H9 (cell line): ENCODE results near the gene DHX36. TPM values are rescaled to one million over a fixed set of nuclear protein-coding genes. Genes with fewer than 3 reads are reported as not detected.

Experiments
- DNase-seq: peaks from one replicate; pipeline ENCODE4 v3.0.0-alpha.2; 2017
- H2AFZ ChIP-seq: one replicate; pipeline ENCODE4 v1.6.1; 2013; ENCODE audit warnings: mild to moderate bottlenecking, low read length, control low read depth, moderate library complexity
- H2AK5ac ChIP-seq: 2 replicates; pipeline ENCODE4 v1.6.1; 2013; ENCODE audit warnings: low read length, control low read depth, mixed read lengths; ENCODE audit not compliant: insufficient read length
- H2BK120ac ChIP-seq: one replicate; pipeline ENCODE4 v1.6.1; 2013; ENCODE audit warnings: low read depth, mild to moderate bottlenecking, low read length, control low read depth, inconsistent platforms; ENCODE audit not compliant: poor library complexity, severe bottlenecking
- H2BK12ac ChIP-seq: 2 replicates; pipeline ENCODE4 v1.6.1; 2013; ENCODE audit warnings: low read length, control low read depth, mixed read lengths, low read depth; ENCODE audit not compliant: insufficient read length
- H2BK15ac ChIP-seq: 2 replicates; pipeline ENCODE4 v1.6.1; 2013; ENCODE audit warnings: low read depth, low read length, control low read depth
- H2BK20ac ChIP-seq: one replicate; pipeline ENCODE4 v1.6.1; 2013; ENCODE audit warnings: low read depth, mild to moderate bottlenecking, low read length, control low read depth, inconsistent platforms; ENCODE audit not compliant: poor library complexity, severe bottlenecking
- H2BK5ac ChIP-seq: 2 replicates; pipeline ENCODE4 v1.6.1; 2013; ENCODE audit warnings: low read length, control low read depth, mixed read lengths; ENCODE audit not compliant: insufficient read length
- H3K14ac ChIP-seq: 2 replicates; pipeline ENCODE4 v1.6.1; 2013; ENCODE audit warnings: low read length, control low read depth; ENCODE audit not compliant: insufficient read depth
- H3K18ac ChIP-seq: 2 replicates; pipeline ENCODE4 v1.6.1; 2013; ENCODE audit warnings: low read depth, mild to moderate bottlenecking, mixed read lengths, low read length, control low read depth; ENCODE audit not compliant: insufficient read length
- H3K23ac ChIP-seq: 2 replicates; pipeline ENCODE4 v1.6.1; 2013; ENCODE audit warnings: low read length, control low read depth, mixed read lengths, low read depth; ENCODE audit not compliant: insufficient read length
- H3K23me2 ChIP-seq: 2 replicates; pipeline ENCODE4 v1.6.1; 2013; ENCODE audit warnings: low read depth, mild to moderate bottlenecking, mixed read lengths, low read length, control low read depth; ENCODE audit not compliant: insufficient read length, poor library complexity, severe bottlenecking
- H3K27ac ChIP-seq: 2 replicates; pipeline ENCODE4 v1.5.1; 2013; ENCODE audit warnings: low read length, control low read depth, mixed read lengths, low read depth; ENCODE audit not compliant: insufficient read length
- H3K27me3 ChIP-seq: 2 replicates; pipeline ENCODE4 v1.6.1; 2013; ENCODE audit warnings: low read length, control low read depth, inconsistent platforms; ENCODE audit not compliant: insufficient read depth
- H3K4ac ChIP-seq: 2 replicates; pipeline ENCODE4 v1.6.1; 2013; ENCODE audit warnings: low read depth, mild to moderate bottlenecking, control low read depth, inconsistent platforms, low read length, moderate library complexity
- H3K4me1 ChIP-seq: 2 replicates; pipeline ENCODE4 v1.6.1; 2013; ENCODE audit warnings: low read length, control low read depth, inconsistent platforms; ENCODE audit not compliant: insufficient read depth
- H3K4me2 ChIP-seq: 2 replicates; pipeline ENCODE4 v1.6.1; 2013; ENCODE audit warnings: low read length, control low read depth, mixed read lengths; ENCODE audit not compliant: insufficient read length, insufficient read depth
- H3K56ac ChIP-seq: 2 replicates; pipeline ENCODE4 v1.6.1; 2013; ENCODE audit warnings: low read depth, mild to moderate bottlenecking, mixed read lengths, low read length, control low read depth; ENCODE audit not compliant: insufficient read length
- H3K79me1 ChIP-seq: 2 replicates; pipeline ENCODE4 v1.6.1; 2013; ENCODE audit warnings: low read depth, mild to moderate bottlenecking, moderate library complexity, low read length, control low read depth, inconsistent platforms; ENCODE audit not compliant: insufficient read depth, poor library complexity, severe bottlenecking
- H3K79me2 ChIP-seq: 2 replicates; pipeline ENCODE4 v1.6.1; 2013; ENCODE audit warnings: low read length, control low read depth, inconsistent platforms; ENCODE audit not compliant: insufficient read depth
- H3K9ac ChIP-seq: 2 replicates; pipeline ENCODE4 v1.6.1; 2013; ENCODE audit warnings: low read length, control low read depth, mixed read lengths; ENCODE audit not compliant: insufficient read length; ENCODE audit errors: extremely low read depth
- H3K9me3 ChIP-seq: one replicate; pipeline ENCODE4 v1.6.1; 2013; ENCODE audit warnings: low read depth, low read length, inconsistent platforms; ENCODE audit not compliant: control insufficient read depth
- H3T11ph ChIP-seq: one replicate; pipeline ENCODE4 v1.6.1; 2013; ENCODE audit warnings: mild to moderate bottlenecking, low read length, control low read depth, inconsistent platforms
- H4K20me1 ChIP-seq: one replicate; pipeline ENCODE4 v1.6.1; 2013; ENCODE audit not compliant: control insufficient read depth, insufficient read length, insufficient read depth
- H4K5ac ChIP-seq: 2 replicates; pipeline ENCODE4 v1.6.1; 2013; ENCODE audit warnings: low read depth, mild to moderate bottlenecking, mixed read lengths, low read length, control low read depth; ENCODE audit not compliant: insufficient read length
- H4K8ac ChIP-seq: replicated peaks from 2 replicates; pipeline ENCODE4 v1.6.1; 2013; ENCODE audit warnings: low read length, control low read depth, mixed read lengths, low read depth; ENCODE audit not compliant: insufficient read length
- H4K91ac ChIP-seq: 2 replicates; pipeline ENCODE4 v1.6.1; 2013; ENCODE audit warnings: low read depth, mild to moderate bottlenecking, moderate library complexity, mixed read lengths, low read length, control low read depth; ENCODE audit not compliant: insufficient read length
- H3K27ac Mint-ChIP-seq, 3 experiments: 2 replicates in 2 of 3; 3 replicates in 1 of 3; pipeline ENCODE4 v1.8.0; 2020 to 2021; ENCODE audit warnings: mixed read lengths in 3 of 3, mild to moderate bottlenecking in 1 of 3, moderate library complexity in 1 of 3
- H3K27me3 Mint-ChIP-seq: 2 replicates; pipeline ENCODE4 v1.8.0; 2021; ENCODE audit warnings: low read depth, mild to moderate bottlenecking, moderate library complexity, mixed read lengths
- H3K36me3 Mint-ChIP-seq, 3 experiments: 2 replicates in 2 of 3; 3 replicates in 1 of 3; pipeline ENCODE4 v1.8.0; 2020 to 2021; ENCODE audit warnings: low read depth in 3 of 3, mixed read lengths in 3 of 3; ENCODE audit not compliant: insufficient read depth in 1 of 3
- H3K4me1 Mint-ChIP-seq, 2 experiments: 2 replicates each; pipeline ENCODE4 v1.8.0; 2020; ENCODE audit warnings: mixed read lengths in 2 of 2
- H3K4me3 Mint-ChIP-seq, 2 experiments: 2 replicates in 1 of 2; 3 replicates in 1 of 2; pipeline ENCODE4 v1.8.0; 2020 to 2021; ENCODE audit warnings: mild to moderate bottlenecking in 2 of 2, mixed read lengths in 2 of 2, moderate library complexity in 1 of 2
- H3K9me3 Mint-ChIP-seq, 2 experiments: 2 replicates in 1 of 2; 3 replicates in 1 of 2; pipeline ENCODE4 v1.8.0; 2020; ENCODE audit warnings: mild to moderate bottlenecking in 2 of 2, mixed read lengths in 2 of 2, moderate library complexity in 1 of 2
- WGBS: extraction: QIAGEN DNeasy Blood & Tissue Kit; methylation state at CpG from one replicate; pipeline ENCODE4 v1.1.7; 2013; ENCODE audit warnings: missing lambda C conversion rate, low lambda C conversion rate, mixed read lengths; ENCODE audit not compliant: insufficient read length; ENCODE audit errors: extremely low coverage; 5-methylcytosine and 5-hydroxymethylcytosine counted together
- total RNA-seq: library from RNA; stranded (reverse); gene quantifications from 2 replicates; pipeline ENCODE4 v1.2.1, GENCODE V29; 2021
- TF ChIP-seq, protein P1 (sequence below): fragments of 200-600 bp; sonication (generic); conservative IDR thresholded peaks from 3 replicates; pipeline ENCODE4 v1.8.0; 2021; ENCODE audit warnings: antibody characterized with exemption, mild to moderate bottlenecking

Gene DHX36
- total RNA-seq, 1 experiment from 2014 or later, result 103 TPM

DNA sequence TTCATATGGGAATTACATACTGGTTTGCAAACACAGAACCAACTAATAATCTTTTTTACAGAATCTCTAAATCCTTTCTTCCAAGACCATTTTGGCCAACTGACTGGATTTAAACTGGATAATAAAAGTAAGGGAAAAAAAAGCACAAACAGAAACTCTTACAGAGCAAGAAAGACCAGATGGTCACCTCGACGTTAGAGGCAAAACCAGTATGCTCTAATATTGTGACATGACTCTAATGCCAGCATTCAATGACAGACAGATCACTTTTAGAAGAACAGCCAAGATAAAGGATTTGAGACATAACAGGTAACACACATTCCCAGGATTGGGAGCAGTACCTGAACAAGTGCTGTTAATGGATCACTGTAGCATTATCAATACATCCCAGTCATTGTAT, 50.9 kb downstream of the DHX36 start:
- Histone ChIP-seq H2BK15ac (no peak overlapping the region), H3K4me2 (no peak overlapping the region), H4K5ac (no peak overlapping the region), H2BK20ac (no peak overlapping the region), H3K14ac (no peak overlapping the region), H3K9me3 (no peaks in the 10 kb centered on the region), H3K79me1 (no peaks in the 10 kb centered on the region), H3K23me2 (no peaks in the 10 kb centered on the region), H2AFZ (no peak overlapping the region), H2BK120ac (no peak overlapping the region), H2AK5ac (no peak overlapping the region), H4K91ac (no peak overlapping the region), H3K4ac (no peak overlapping the region), H2BK5ac (no peak overlapping the region), H2BK12ac (no peak overlapping the region), H3K9ac (no peak overlapping the region), H3K27me3 (no peaks in the 10 kb centered on the region), H3T11ph (no peak overlapping the region), H3K27ac (no peak overlapping the region), H3K56ac (no peak overlapping the region), H3K4me1 (no peaks in the 10 kb centered on the region), H4K8ac (no peak overlapping the region), H4K20me1 (no peaks in the 10 kb centered on the region), H3K79me2 (no peaks in the 10 kb centered on the region), H3K18ac (no peak overlapping the region), H3K23ac (no peak overlapping the region)
- no peak overlapping the region for H3K4me3 Mint-ChIP-seq
- no peaks in the 10 kb centered on the region for H3K27me3 Mint-ChIP-seq
- WGBS, result no CpG with 5 or more reads among the region's 2 CpGs
- H3K4me1 Mint-ChIP-seq, result no peaks in the 10 kb centered on the region
- H3K27ac Mint-ChIP-seq, result no peak overlapping the region
- no peak for DNase-seq
- TF ChIP-seq, protein P1, sequence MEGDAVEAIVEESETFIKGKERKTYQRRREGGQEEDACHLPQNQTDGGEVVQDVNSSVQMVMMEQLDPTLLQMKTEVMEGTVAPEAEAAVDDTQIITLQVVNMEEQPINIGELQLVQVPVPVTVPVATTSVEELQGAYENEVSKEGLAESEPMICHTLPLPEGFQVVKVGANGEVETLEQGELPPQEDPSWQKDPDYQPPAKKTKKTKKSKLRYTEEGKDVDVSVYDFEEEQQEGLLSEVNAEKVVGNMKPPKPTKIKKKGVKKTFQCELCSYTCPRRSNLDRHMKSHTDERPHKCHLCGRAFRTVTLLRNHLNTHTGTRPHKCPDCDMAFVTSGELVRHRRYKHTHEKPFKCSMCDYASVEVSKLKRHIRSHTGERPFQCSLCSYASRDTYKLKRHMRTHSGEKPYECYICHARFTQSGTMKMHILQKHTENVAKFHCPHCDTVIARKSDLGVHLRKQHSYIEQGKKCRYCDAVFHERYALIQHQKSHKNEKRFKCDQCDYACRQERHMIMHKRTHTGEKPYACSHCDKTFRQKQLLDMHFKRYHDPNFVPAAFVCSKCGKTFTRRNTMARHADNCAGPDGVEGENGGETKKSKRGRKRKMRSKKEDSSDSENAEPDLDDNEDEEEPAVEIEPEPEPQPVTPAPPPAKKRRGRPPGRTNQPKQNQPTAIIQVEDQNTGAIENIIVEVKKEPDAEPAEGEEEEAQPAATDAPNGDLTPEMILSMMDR, result no peak
- peaks cover 51 to 83% (median 80%) of the 10 kb centered on the region in 3 experiments for H3K36me3 Mint-ChIP-seq
- peaks cover 2 to 7% of the 10 kb centered on the region in 2 experiments; a peak in 4 of 5 replicates for H3K9me3 Mint-ChIP-seq
